K562 (cell line): ENCODE measurements around the gene FTL. TPM values are rescaled to one million over a fixed set of nuclear protein-coding genes. Genes with fewer than 3 reads are reported as not detected.
"Not testable (repeated sequence)": the region's sequence is repeated elsewhere in the genome, so short reads cannot be mapped to it uniquely, and the experiment has no call there.

Experiments
- ATAC-seq: fragments of 200-7000 bp; cut with Tn5 transposase; 3 replicates; pipeline ENCODE4 v1.9.1; 2020; ENCODE audit warnings: moderate library complexity
- BruUV-seq: library from RNA; stranded (reverse); fragments of 400-500 nt; replicated peaks from 2 replicates; lab custom pipeline; 2021; lab: Mats Ljungman, UMichigan
- CTCF ChIA-PET: fragments of 300-600 bp; formaldehyde crosslinking; extraction: SDS; loops from one replicate; lab custom pipeline; 2021; ENCODE audit warnings: low intra/inter-chr PET ratio; lab: Yijun Ruan, JAX
- POLR2A ChIA-PET: fragments of 300-600, 350-650 bp; sonication (Branson Sonifier 250); formaldehyde crosslinking; extraction: SDS; loops from one replicate; lab custom pipeline; 2021; ENCODE audit warnings: antibody characterized with exemption, inconsistent platforms; lab: Yijun Ruan, JAX
- DNase-seq, 4 experiments: peaks; one replicate each; pipeline versions ENCODE4 v3.0.0 to v3.0.0-alpha.2; 2011 to 2018; ENCODE audit warnings: low spot score in 3 of 4, mixed read lengths in 3 of 4; ENCODE audit errors: extremely low read depth in 1 of 4
- FAIRE-seq: peaks from 2 replicates; lab custom pipeline; 2011; peaks lifted over from hg19 to GRCh38; lab: Jason Lieb, UNC
- H2AFZ ChIP-seq: 2 replicates; pipeline ENCODE4 v1.6.0; 2011; ENCODE audit warnings: low read depth, low read length, control low read depth, inconsistent platforms
- H3K27ac ChIP-seq: fragments of 200-600 bp; 3 replicates; pipeline ENCODE4 v1.8.0; 2011; ENCODE audit warnings: low read depth, mild to moderate bottlenecking, control low read depth, inconsistent platforms, low read length, moderate library complexity, mixed read lengths; ENCODE audit errors: extremely low read depth
- H3K27me3 ChIP-seq, 2 experiments: fragments of 300-600 bp in 1 of 2; 2 replicates in 1 of 2; 3 replicates in 1 of 2; pipeline versions ENCODE4 v1.6.0 to v1.8.0; 2011; ENCODE audit warnings: inconsistent platforms in 2 of 2, low read length in 2 of 2, mild to moderate bottlenecking in 1 of 2, mixed read lengths in 1 of 2, moderate library complexity in 1 of 2; ENCODE audit not compliant: control insufficient read depth in 2 of 2, insufficient read depth in 2 of 2
- H3K36me3 ChIP-seq: fragments of 300-600 bp; 3 replicates; pipeline ENCODE4 v1.8.0; 2011; ENCODE audit warnings: mild to moderate bottlenecking, low read length, inconsistent platforms; ENCODE audit not compliant: control insufficient read depth, insufficient read depth
- H3K4me1 ChIP-seq, 2 experiments: fragments of 200-600 bp in 1 of 2; replicated peaks in 1 of 2; 2 replicates in 1 of 2; 3 replicates in 1 of 2; pipeline versions ENCODE4 v1.5.1 to v1.8.0; 2011; ENCODE audit warnings: inconsistent platforms in 2 of 2, low read length in 2 of 2, mild to moderate bottlenecking in 1 of 2, mixed read lengths in 1 of 2, moderate library complexity in 1 of 2; ENCODE audit not compliant: control insufficient read depth in 2 of 2, insufficient read depth in 2 of 2
- H3K4me2 ChIP-seq: 2 replicates; pipeline ENCODE4 v1.6.1; 2011; ENCODE audit warnings: low read length, control low read depth, inconsistent platforms, mixed read lengths; ENCODE audit not compliant: insufficient read depth
- H3K4me3 ChIP-seq: fragments of 200-600 bp; sonication (generic), shearing (Covaris generic); 2 replicates; pipeline ENCODE4 v1.5.1; 2016; ENCODE audit warnings: control low read depth, inconsistent platforms
- H3K79me2 ChIP-seq: fragments of 200-600 bp; 3 replicates; pipeline ENCODE4 v1.8.0; 2011; ENCODE audit warnings: low read length, inconsistent platforms; ENCODE audit not compliant: control insufficient read depth, insufficient read depth
- H3K9ac ChIP-seq, 2 experiments: 2 replicates each; pipeline versions ENCODE4 v1.6.0 to v1.6.1; 2011; ENCODE audit warnings: low read depth in 2 of 2, low read length in 2 of 2, control low read depth in 1 of 2, inconsistent platforms in 1 of 2, mild to moderate bottlenecking in 1 of 2, mixed read lengths in 1 of 2; ENCODE audit not compliant: insufficient read depth in 1 of 2
- H3K9me1 ChIP-seq: one replicate; pipeline ENCODE4 v1.6.0; 2011; ENCODE audit warnings: inconsistent platforms, mild to moderate bottlenecking, low read length, moderate library complexity; ENCODE audit not compliant: control insufficient read depth, insufficient read depth
- H3K9me3 ChIP-seq: replicated peaks from 2 replicates; pipeline ENCODE4 v1.5.1; 2011; ENCODE audit warnings: low read depth, low read length, inconsistent platforms; ENCODE audit not compliant: control insufficient read depth, insufficient read depth
- H4K20me1 ChIP-seq: replicated peaks from 2 replicates; pipeline ENCODE4 v1.6.1; 2011; ENCODE audit warnings: low read length, inconsistent platforms, mixed read lengths; ENCODE audit not compliant: control insufficient read depth, insufficient read depth
- ATF1 ChIP-seq, 2 experiments: fragments of 450-650 bp in 1 of 2; IDR thresholded peaks; 2 replicates each; pipeline ENCODE4 v1.6.1; 2016; ENCODE audit warnings: missing compliant biosample characterization in 1 of 2, missing genetic modification characterization in 1 of 2
- MBD1 ChIP-seq: fragments of 250-450 bp; sonication (Bioruptor Pico); IDR thresholded peaks from 2 replicates; pipeline ENCODE4 v1.8.0; 2022; ENCODE audit warnings: inconsistent platforms
- POLR2A ChIP-seq: fragments of 450-650 bp; conservative IDR thresholded peaks from 2 replicates; pipeline ENCODE4 v1.6.1; 2016
- POLR2B ChIP-seq: fragments of 450-650 bp; IDR thresholded peaks from 2 replicates; pipeline ENCODE4 v1.6.1; 2018; ENCODE audit warnings: low read depth; ENCODE audit not compliant: partially characterized antibody
- SRSF9 ChIP-seq: fragments of 200-400 bp; formaldehyde crosslinking; IDR thresholded peaks from 2 replicates; pipeline ENCODE4 v1.6.1; 2017; ENCODE audit warnings: low read depth, low read length, borderline replicate concordance
- SUPT5H ChIP-seq: fragments of 450-650 bp; IDR thresholded peaks from 2 replicates; pipeline ENCODE4 v1.6.1; 2016
- ZBTB2 ChIP-seq: fragments of 450-650 bp; IDR thresholded peaks from 2 replicates; pipeline ENCODE4 v1.6.1; 2016; ENCODE audit warnings: antibody characterized with exemption
- ZNF518B ChIP-seq: fragments of 250-450 bp; sonication (Bioruptor Pico); IDR thresholded peaks from 2 replicates; pipeline ENCODE4 v1.5.0; 2021; ENCODE audit warnings: mild to moderate bottlenecking, moderate library complexity
- WGBS: fragments of 100-300 bp; shearing (Covaris generic); methylation state at CpG from one replicate; pipeline ENCODE4 v1.1.6; 2016; ENCODE audit warnings: low coverage, mixed read lengths; ENCODE audit not compliant: insufficient coverage; ENCODE audit errors: missing lambda C conversion rate; 5-methylcytosine and 5-hydroxymethylcytosine counted together
- in situ Hi-C: fragments of 300-500 bp; cut with MboI; formaldehyde crosslinking; loops from 4 replicates; pipeline ENCODE4 v1.15.0; 2018; ENCODE audit warnings: inconsistent platforms, mixed read lengths
- intact Hi-C: fragments of 100-400 bp; cut with micrococcal nuclease; formaldehyde crosslinking; loops from 2 replicates; pipeline ENCODE4 v1.14.2; 2022
- polyA plus RNA-seq, 8 experiments: library from polyadenylated mRNA; depleted of rRNA in 4 of 8; stranded (reverse) in 5 of 8; unstranded in 3 of 8; fragments of >200 nt; fragmentation: Nextera tagmentation in 2 of 8; fragmentation: Illumina TruSeq in 1 of 8; extraction: Ambion mirVana in 2 of 8; extraction: Trizol in 1 of 8; gene quantifications; 2 replicates each; pipeline versions ENCODE4 v1.2.1 to v1.2.3, GENCODE V29; 2011 to 2014; ENCODE audit warnings: inconsistent platforms in 1 of 8, missing spikeins in 1 of 8
- total RNA-seq, 7 experiments: library from RNA; depleted of rRNA in 6 of 7; stranded (reverse); fragments of >200 nt in 6 of 7; fragmentation: Illumina TruSeq in 2 of 7; extraction: Trizol in 2 of 7; gene quantifications; 2 replicates each; pipeline versions ENCODE4 v1.2.1 to v1.2.3, GENCODE V29; 2011 to 2021; ENCODE audit warnings: low replicate concordance in 1 of 7

Gene FTL
- total and polyA plus RNA-seq, 9 of the 15 experiments (the other 6 are each of a cell fraction or from before 2014, with no cell fraction given), result 1,231 to 27,415 (median 3,965) TPM

GRCh38 chr19:48925890-48926289 is 39.2 kb upstream of the FTL start:
- ATAC-seq, result peak; percentile 22
- not testable (repeated sequence) for FAIRE-seq, H3K9me1 ChIP-seq, DNase-seq, H3K9ac ChIP-seq
- WGBS, result 78% methylated on average over 8 of the region's 8 CpGs
- TF ChIP-seq POLR2A (peak; percentile 61), POLR2B (peak; percentile 68), SUPT5H (peak; percentile 48)
- TF ChIP-seq, all 486 proteins: peak for 3; not testable (repeated sequence) for 483
- H3K4me3 ChIP-seq, in situ Hi-C loops, H3K27ac ChIP-seq, BruUV-seq, H3K9me3 ChIP-seq, H3K27me3 ChIP-seq, H3K4me2 ChIP-seq, H4K20me1 ChIP-seq, H3K79me2 ChIP-seq, H2AFZ ChIP-seq, CTCF ChIA-PET, intact Hi-C loops: not testable (repeated sequence)
- Histone ChIP-seq H3K36me3 (peaks cover 29% of the 10 kb centered on the region; the same call in 2 of the 3 replicates), H3K4me1 (peaks cover 10 to 13% of the 10 kb centered on the region in 2 experiments; a peak in 4 of 5 replicates)
- POLR2A ChIA-PET, result interaction anchor here (1.5 to 3.5 kb wide), 3 partner anchors 30 to 41 kb away, joined by 3 to 17 read pairs (median 5); no protein-coding TSS in a partner anchor

GRCh38 chr19:48926909-48927308 is 38.2 kb upstream of the FTL start:
- FAIRE-seq (peak; percentile 80), ATAC-seq (peak; percentile 72), DNase-seq (peak; percentile 47 to 85 (median 58))
- Histone ChIP-seq H3K79me2 (no peaks in the 10 kb centered on the region), H3K4me3 (no peak overlapping the region), H3K27ac (peak overlapping the region; percentile 75; the same call in 2 of the 3 replicates), H3K9me3 (no peaks in the 10 kb centered on the region), H3K9me1 (no peaks in the 10 kb centered on the region), H3K9ac (peak overlapping the region; percentile 62 to 68; a peak in 3 of 4 replicates), H3K27me3 (no peaks in the 10 kb centered on the region), H3K36me3 (peaks cover 18% of the 10 kb centered on the region; the same call in 1 of the 3 replicates), H2AFZ (peak overlapping the region; percentile 83), H3K4me2 (peak overlapping the region; percentile 53), H3K4me1 (peaks cover 6 to 10% of the 10 kb centered on the region in 2 experiments; a peak in 3 of 5 replicates), H4K20me1 (no peaks in the 10 kb centered on the region)
- no TSS peak for BruUV-seq
- in situ Hi-C loops (no loop called here), intact Hi-C loops (no loop called here)
- POLR2A ChIA-PET, result interaction anchor here (0.7 to 3.5 kb wide), 5 partner anchors 16 to 136 kb away, joined by 3 to 17 read pairs (median 3); no protein-coding TSS in a partner anchor
- CTCF ChIA-PET, result no interaction called here
- under 1% methylated on average over 10 of the region's 10 CpGs for WGBS
- TF ChIP-seq SRSF9 (no peak), ZNF518B (CRISPR knock-in tag) (no peak), MBD1 (CRISPR knock-in tag) (no peak), ZBTB2 (0 out of 2 replicates have a peak, but pooled peaks have one; percentile 8), ATF1 (CRISPR knock-in tag; IDR thresholded peaks at IDR 0.05) (no peak), ATF1 (tag; IDR thresholded peaks at IDR 0.05) (peak; percentile 24; the same call in 1 of the 2 replicates)
